Psoas muscle (tissue), 8 donors: ENCODE measurements around the gene PIK3R6. TPM values are rescaled to one million over a fixed set of nuclear protein-coding genes. Genes with fewer than 3 reads are reported as not detected.

Experiments
- ATAC-seq, 4 donors: fragments of 200-7000 bp; cut with Tn5 transposase; one replicate each; pipeline ENCODE4 v1.9.1; 2020; ENCODE audit warnings: moderate library complexity in 3 of 4, mild to moderate bottlenecking in 2 of 4
- DNase-seq, 2 donors: peaks; one replicate each; pipeline ENCODE4 v3.0.0-alpha.2; 2020
- H3K27ac ChIP-seq: fragments of 200-600 bp; one replicate; pipeline ENCODE4 v1.8.0; 2022
- H3K27me3 ChIP-seq, 3 donors: fragments of 200-600 bp in 1 of 3; one replicate each; pipeline versions ENCODE4 v1.6.1 to v1.8.0; 2013 to 2022; ENCODE audit warnings: low read length in 2 of 3, mild to moderate bottlenecking in 2 of 3, moderate library complexity in 1 of 3; ENCODE audit not compliant: insufficient read depth in 3 of 3
- H3K36me3 ChIP-seq, 2 donors: fragments of 200-600 bp in 1 of 2; one replicate each; pipeline versions ENCODE4 v1.6.1 to v1.8.0; 2013 to 2022; ENCODE audit warnings: low read depth in 1 of 2, mild to moderate bottlenecking in 1 of 2, moderate library complexity in 1 of 2; ENCODE audit not compliant: insufficient read depth in 1 of 2
- H3K4me1 ChIP-seq: fragments of 200-600 bp; one replicate; pipeline ENCODE4 v1.8.0; 2022
- H3K4me3 ChIP-seq: fragments of 200-600 bp; one replicate; pipeline ENCODE4 v1.8.0; 2022; ENCODE audit warnings: mild to moderate bottlenecking
- H3K9me3 ChIP-seq: fragments of 200-600 bp; one replicate; pipeline ENCODE4 v1.8.0; 2022
- CTCF ChIP-seq: fragments of 200-600 bp; IDR thresholded peaks from one replicate; pipeline ENCODE4 v1.8.0; 2022; ENCODE audit warnings: antibody characterized with exemption
- WGBS, 3 donors: extraction: QIAGEN DNeasy Blood & Tissue Kit; methylation state at CpG; one replicate each; pipeline versions ENCODE4 v1.1.6 to v1.1.7; 2013; 5-methylcytosine and 5-hydroxymethylcytosine counted together
- intact Hi-C, 2 donors: fragments of 100-400 bp; cut with DNase I; formaldehyde crosslinking; loops; one replicate each; pipeline versions ENCODE4 v1.11.0 to v1.14.2; 2022
- polyA plus RNA-seq, 3 donors: library from polyadenylated mRNA; stranded (reverse); fragments of 200-250 nt; gene quantifications; one replicate each; pipeline ENCODE4 v1.2.3, GENCODE V29; 2013
- total RNA-seq, 4 donors: library from RNA; stranded (reverse); fragmentation: NEBNext Ultra II Directional in 2 of 4; extraction: Animal tissue kit (Norgen Biotek cat#: 25700) in 2 of 4; gene quantifications; one replicate each; pipeline versions ENCODE4 v1.2.1 to v1.2.4, GENCODE V29; 2021 to 2023
- donor health status: healthy with polysubstance abuse.
- donor health status: DM: no; HTN: no; CAD: no; lungs with moderate emphysema.
- donor health status: Bipolar disorder and iron deficiency.
- donor health status: healthy.
- donor health status: DM: yes; HTN: yes; CAD: no.
- donor health status: DM: no; HTN: no; CAD: no.
- donor health status: DM: no; HTN: no; CAD: no.
- donor health status: DM: yes; HTN: yes; CAD: no.

Gene PIK3R6
- total and polyA plus RNA-seq, 7 donors, result 0.08 to 0.58 (median 0.32) TPM

- Histone ChIP-seq H3K4me1 (no peaks in the 10 kb centered on the region), H3K27me3 (peaks cover 0 to 27% (median 3%) of the 10 kb centered on the region in 3 donors), H3K36me3 (no peaks in the 10 kb centered on the region), H3K4me3 (no peak overlapping the region), H3K27ac (no peak overlapping the region), H3K9me3 (no peaks in the 10 kb centered on the region)
- WGBS, 3 donors, result 42 to 47% (median 43%) methylated on average over 14 to 15 of the region's 15 CpGs
- TF ChIP-seq CTCF, result no peak
- intact Hi-C loops, result loop anchor here in 1 of 2 donors (10.0 kb wide), 1 partner anchor 95 kb away; no protein-coding TSS in a partner anchor
- ATAC-seq (no peak), DNase-seq (no peak)
Observed at GRCh38 chr17:8799570-8800212, 67.8 kb downstream of the PIK3R6 start.

GRCh38 chr17:8798846-8799569 lies 68.5 kb downstream of the PIK3R6 start, which contains the start of gene MFSD6L:
Gene MFSD6L (minus strand): TSS chr17:8799365. CDS start chr17:8799120, 245 bp downstream.
- no peaks in the 10 kb centered on the region for H3K4me1 ChIP-seq
- no peak within 1 kb of the TSS for H3K4me3 ChIP-seq
- no peak for ATAC-seq
- H3K27ac ChIP-seq, result no peak within 1 kb of the TSS
- no peaks in the 10 kb centered on the region for H3K9me3 ChIP-seq
- no peak for DNase-seq
- no peaks in the 10 kb centered on the region for H3K36me3 ChIP-seq
- peaks cover 0 to 27% (median 3%) of the 10 kb centered on the region in 3 donors for H3K27me3 ChIP-seq
- no peak for TF ChIP-seq CTCF
- intact Hi-C loops, result loop anchor here in 1 of 2 donors (10.0 kb wide), 1 partner anchor 96 kb away; no protein-coding TSS in a partner anchor
- WGBS, 3 donors, result 19 to 30% (median 22%) methylated on average over 57 to 62 of the region's 62 CpGs

GRCh38 chr17:8798176-8798845 lies 69.2 kb downstream of the PIK3R6 start:
- DNase-seq (no peak), ATAC-seq (no peak)
- TF ChIP-seq CTCF, result no peak
- peaks cover 0 to 27% (median 3%) of the 10 kb centered on the region in 3 donors for H3K27me3 ChIP-seq
- WGBS, 3 donors, result 52 to 58% (median 56%) methylated on average over 23 of the region's 23 CpGs
- H3K36me3 ChIP-seq, result no peaks in the 10 kb centered on the region
- intact Hi-C loops, result loop anchor here in 1 of 2 donors (10.0 kb wide), 1 partner anchor 96 kb away; no protein-coding TSS in a partner anchor
- H3K4me1 ChIP-seq, result no peaks in the 10 kb centered on the region
- H3K27ac ChIP-seq, result no peak overlapping the region
- H3K4me3 ChIP-seq, result no peak overlapping the region
- H3K9me3 ChIP-seq, result no peaks in the 10 kb centered on the region

GRCh38 chr17:8797621-8798175 lies 69.8 kb downstream of the PIK3R6 start:
- ATAC-seq (no peak), DNase-seq (no peak)
- Histone ChIP-seq H3K27me3 (peaks cover 0 to 27% (median 3%) of the 10 kb centered on the region in 3 donors), H3K4me3 (no peak overlapping the region), H3K9me3 (no peaks in the 10 kb centered on the region), H3K4me1 (no peaks in the 10 kb centered on the region), H3K36me3 (no peaks in the 10 kb centered on the region), H3K27ac (no peak overlapping the region)
- WGBS, 3 donors, result 72 to 83% (median 76%) methylated on average over 14 of the region's 14 CpGs
- TF ChIP-seq CTCF, result no peak
- intact Hi-C loops, result loop anchor here in 1 of 2 donors (10.0 kb wide), 1 partner anchor 97 kb away; no protein-coding TSS in a partner anchor
